HEK293T (cell line): ENCODE results near the gene NADSYN1.
A peak's percentile ranks its signal among the peaks of the same experiment; 100 is the strongest.

ENCODE experiments used
- CTCF ChIA-PET: fragments of 350-600 bp; formaldehyde crosslinking; extraction: SDS; loops from one replicate; lab custom pipeline; 2021; ENCODE audit warnings: antibody characterized with exemption, inconsistent platforms; lab: Yijun Ruan, JAX
- POLR2A ChIA-PET: fragments of 350-600 bp; formaldehyde crosslinking; extraction: SDS; loops from one replicate; lab custom pipeline; 2020; ENCODE audit warnings: antibody characterized with exemption, inconsistent platforms; lab: Yijun Ruan, JAX
- DNase-seq: peaks from one replicate; pipeline ENCODE4 v3.0.0; 2012; ENCODE audit warnings: mixed read lengths; ENCODE audit errors: extremely low spot score
- ARNT ChIP-seq: fragments of 450-650 bp; IDR thresholded peaks from 2 replicates; pipeline ENCODE4 v1.6.1; 2017; ENCODE audit warnings: mild to moderate bottlenecking
- BHLHE40 ChIP-seq: fragments of 450-650 bp; IDR thresholded peaks from 2 replicates; pipeline ENCODE4 v1.6.1; 2016; ENCODE audit warnings: mild to moderate bottlenecking, moderate library complexity, borderline replicate concordance
- CTBP1 ChIP-seq: fragments of 450-650 bp; IDR thresholded peaks from 2 replicates; pipeline ENCODE4 v1.6.1; 2016; ENCODE audit warnings: borderline replicate concordance
- ELF4 ChIP-seq: fragments of 450-650 bp; IDR thresholded peaks from 2 replicates; pipeline ENCODE4 v1.6.1; 2017; ENCODE audit warnings: antibody characterized with exemption
- FOXK2 ChIP-seq: fragments of 450-650 bp; IDR thresholded peaks from 2 replicates; pipeline ENCODE4 v1.6.1; 2016; ENCODE audit warnings: mild to moderate bottlenecking
- FOXM1 ChIP-seq: fragments of 450-650 bp; IDR thresholded peaks from 2 replicates; pipeline ENCODE4 v1.6.1; 2017; ENCODE audit warnings: mild to moderate bottlenecking, borderline replicate concordance
- HDGF ChIP-seq: fragments of 450-650 bp; IDR thresholded peaks from 2 replicates; pipeline ENCODE4 v1.6.1; 2017; ENCODE audit warnings: antibody characterized with exemption, borderline replicate concordance
- L3MBTL2 ChIP-seq: fragments of 450-650 bp; conservative IDR thresholded peaks from 2 replicates; pipeline ENCODE4 v1.6.1; 2016; ENCODE audit warnings: mild to moderate bottlenecking
- LEF1 ChIP-seq: fragments of 450-650 bp; IDR thresholded peaks from 2 replicates; pipeline ENCODE4 v1.6.1; 2017; ENCODE audit warnings: mild to moderate bottlenecking, borderline replicate concordance
- NFRKB ChIP-seq: fragments of 450-650 bp; IDR thresholded peaks from 2 replicates; pipeline ENCODE4 v1.6.1; 2016; ENCODE audit warnings: mild to moderate bottlenecking, moderate library complexity
- SP1 ChIP-seq: fragments of 450-650 bp; IDR thresholded peaks from 2 replicates; pipeline ENCODE4 v1.6.1; 2017
- SUZ12 ChIP-seq: fragments of 450-650 bp; IDR thresholded peaks from 2 replicates; pipeline ENCODE4 v1.6.1; 2016; ENCODE audit warnings: mild to moderate bottlenecking
- TARDBP ChIP-seq: fragments of 450-650 bp; IDR thresholded peaks from 2 replicates; pipeline ENCODE4 v1.6.1; 2016
- ZNF384 ChIP-seq: fragments of 450-650 bp; IDR thresholded peaks from 2 replicates; pipeline ENCODE4 v1.6.1; 2016
- TF ChIP-seq, protein P1 (sequence below): fragments of 450-650 bp; IDR thresholded peaks from 2 replicates; pipeline ENCODE4 v1.6.1; 2016

The NADSYN1 gene

DNA sequence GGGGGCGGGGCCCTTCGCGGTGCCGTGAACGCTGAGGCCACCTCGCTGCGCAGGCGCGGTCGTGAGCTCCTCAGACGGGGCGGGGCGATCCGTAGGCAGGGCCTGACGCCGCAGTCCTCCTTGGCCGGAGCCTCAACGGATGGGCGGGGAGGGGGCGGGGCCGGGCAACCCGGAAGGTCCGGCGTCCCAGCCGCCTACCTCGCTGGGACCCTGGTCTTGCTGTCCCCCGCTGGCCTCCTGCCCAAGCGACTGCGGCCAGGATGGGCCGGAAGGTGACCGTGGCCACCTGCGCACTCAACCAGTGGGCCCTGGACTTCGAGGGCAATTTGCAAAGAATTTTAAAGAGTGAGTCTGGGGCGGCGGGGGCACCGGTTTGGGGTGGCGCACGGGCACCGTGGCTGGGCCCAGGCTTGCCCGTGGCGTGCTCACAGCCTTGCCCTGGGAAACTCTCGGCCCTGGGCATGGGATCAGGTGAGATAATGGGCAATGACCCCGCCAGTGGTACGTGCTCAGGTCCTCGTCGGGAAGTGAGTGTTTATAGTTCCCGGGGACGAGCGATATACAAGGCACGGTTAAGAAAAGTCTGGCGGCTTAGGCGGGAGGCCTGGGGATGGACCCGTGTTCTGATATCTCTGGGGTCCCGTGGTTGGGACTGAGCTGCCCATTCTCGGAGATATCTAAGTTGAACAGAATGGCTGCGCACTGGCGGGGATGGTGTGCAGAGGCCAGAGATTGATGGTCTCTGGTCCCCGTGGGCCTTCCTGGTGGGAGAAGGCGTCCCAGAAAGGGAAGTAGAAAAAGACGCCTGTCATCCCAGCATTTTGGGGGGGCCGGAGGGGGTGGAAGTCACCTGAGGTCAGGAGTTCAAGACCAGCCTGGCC lies at the start of gene NADSYN1:
TSS of gene NADSYN1 (plus strand) at position 167 of the 881 bp plus-strand sequence. CDS start at position 261, 94 bp downstream.
- CTCF ChIA-PET = no interaction called here
- DNase-seq = peak; percentile 98
- TF ChIP-seq LEF1 (no peak), HDGF (no peak), CTBP1 (no peak), TARDBP (no peak), SP1 (no peak), ARNT (no peak)
- TF ChIP-seq, protein P1, sequence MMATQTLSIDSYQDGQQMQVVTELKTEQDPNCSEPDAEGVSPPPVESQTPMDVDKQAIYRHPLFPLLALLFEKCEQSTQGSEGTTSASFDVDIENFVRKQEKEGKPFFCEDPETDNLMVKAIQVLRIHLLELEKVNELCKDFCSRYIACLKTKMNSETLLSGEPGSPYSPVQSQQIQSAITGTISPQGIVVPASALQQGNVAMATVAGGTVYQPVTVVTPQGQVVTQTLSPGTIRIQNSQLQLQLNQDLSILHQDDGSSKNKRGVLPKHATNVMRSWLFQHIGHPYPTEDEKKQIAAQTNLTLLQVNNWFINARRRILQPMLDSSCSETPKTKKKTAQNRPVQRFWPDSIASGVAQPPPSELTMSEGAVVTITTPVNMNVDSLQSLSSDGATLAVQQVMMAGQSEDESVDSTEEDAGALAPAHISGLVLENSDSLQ = no peak
- POLR2A ChIA-PET = no interaction called here

DNA sequence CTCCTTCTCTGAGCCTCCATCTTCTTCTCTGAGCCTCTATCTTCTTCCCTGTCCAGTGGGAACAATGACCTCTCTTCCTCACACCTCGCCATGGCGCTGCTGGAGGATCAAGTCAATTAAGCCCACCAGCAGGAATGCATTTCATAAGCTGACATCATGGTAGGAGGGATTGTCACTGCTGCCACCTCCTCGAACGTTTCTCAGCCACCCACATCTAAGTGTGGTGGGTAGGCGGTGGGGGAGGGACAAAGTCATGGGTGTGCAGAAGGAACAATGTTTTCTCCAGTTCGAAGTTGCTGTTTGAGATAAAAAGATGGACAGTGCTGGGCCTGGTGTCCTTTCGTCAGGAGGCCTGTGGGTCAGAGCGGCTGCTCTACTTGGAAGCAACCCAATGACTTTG lies 48.8 kb upstream of the NADSYN1 start:
- TF ChIP-seq, protein P1 = no peak
- TF ChIP-seq ZNF384 (no peak), FOXK2 (no peak), TARDBP (no peak), BHLHE40 (no peak), NFRKB (no peak), L3MBTL2 (no peak)
- ChIA-PET CTCF (no interaction called here), POLR2A (no interaction called here)
- no peak for DNase-seq

GRCh38 chr11:71406681-71407080 lies 46.3 kb upstream of the NADSYN1 start:
- CTCF ChIA-PET = no interaction called here
- POLR2A ChIA-PET = no interaction called here
- TF ChIP-seq FOXM1 = no peak
- no peak for TF ChIP-seq ELF4
- no peak for TF ChIP-seq SP1
- no peak for TF ChIP-seq NFRKB
- TF ChIP-seq ZNF384 = no peak
- DNase-seq = no peak

- ChIA-PET CTCF (no interaction called here), POLR2A (no interaction called here)
- TF ChIP-seq HDGF = no peak
- TF ChIP-seq NFRKB = no peak
- no peak for TF ChIP-seq BHLHE40
- no peak for TF ChIP-seq ARNT
- no peak for DNase-seq
These were observed 45.6 kb upstream of the NADSYN1 start for GRCh38 chr11:71407356-71407755.

GRCh38 chr11:71408826-71409225 lies 44.2 kb upstream of the NADSYN1 start:
- POLR2A ChIA-PET = no interaction called here
- CTCF ChIA-PET = no interaction called here
- no peak for DNase-seq
- TF ChIP-seq L3MBTL2 = no peak
- no peak for TF ChIP-seq ZNF384
- TF ChIP-seq, protein P1 = no peak

GRCh38 chr11:71410363-71410966 lies 42.5 kb upstream of the NADSYN1 start:
- POLR2A ChIA-PET = no interaction called here
- TF ChIP-seq L3MBTL2 = no peak
- TF ChIP-seq FOXK2 = no peak
- no peak for TF ChIP-seq SUZ12
- TF ChIP-seq ELF4 = no peak
- no peak for TF ChIP-seq SP1
- DNase-seq = no peak
- CTCF ChIA-PET = no interaction called here

DNA sequence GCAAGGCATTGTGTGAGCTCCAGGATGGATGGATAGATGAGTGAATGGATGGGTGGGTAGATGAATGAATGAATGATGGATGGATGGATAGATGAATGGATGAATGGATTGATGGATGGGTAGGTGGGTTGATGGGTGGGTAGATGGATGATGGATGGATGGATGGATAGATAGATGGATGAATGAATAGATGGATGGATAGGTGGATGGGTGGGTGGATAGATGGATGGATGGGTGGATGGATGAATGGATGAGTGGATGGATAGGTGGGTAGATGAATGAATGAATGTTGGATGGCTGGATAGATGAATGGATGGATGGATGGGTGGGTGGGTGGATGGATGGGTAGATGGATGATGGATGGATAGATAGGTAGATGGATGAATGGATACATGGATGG lies 38.4 kb upstream of the NADSYN1 start:
- ChIA-PET POLR2A (no interaction called here), CTCF (no interaction called here)
- DNase-seq = no peak
- TF ChIP-seq SUZ12 (no peak), FOXK2 (no peak), BHLHE40 (no peak), L3MBTL2 (no peak), SP1 (no peak), HDGF (no peak), CTBP1 (no peak)
